GM19099 (cell line): ENCODE results near the gene NELFA.
A peak's percentile ranks its signal among the peaks of the same experiment; 100 is the strongest.

Experiments used
- POLR2A ChIP-seq: IDR thresholded peaks from 3 replicates; pipeline ENCODE4 v1.6.1; 2011; ENCODE audit warnings: low read depth; ENCODE audit not compliant: insufficient read length; ENCODE audit errors: extremely low read depth

The NELFA gene

DNA sequence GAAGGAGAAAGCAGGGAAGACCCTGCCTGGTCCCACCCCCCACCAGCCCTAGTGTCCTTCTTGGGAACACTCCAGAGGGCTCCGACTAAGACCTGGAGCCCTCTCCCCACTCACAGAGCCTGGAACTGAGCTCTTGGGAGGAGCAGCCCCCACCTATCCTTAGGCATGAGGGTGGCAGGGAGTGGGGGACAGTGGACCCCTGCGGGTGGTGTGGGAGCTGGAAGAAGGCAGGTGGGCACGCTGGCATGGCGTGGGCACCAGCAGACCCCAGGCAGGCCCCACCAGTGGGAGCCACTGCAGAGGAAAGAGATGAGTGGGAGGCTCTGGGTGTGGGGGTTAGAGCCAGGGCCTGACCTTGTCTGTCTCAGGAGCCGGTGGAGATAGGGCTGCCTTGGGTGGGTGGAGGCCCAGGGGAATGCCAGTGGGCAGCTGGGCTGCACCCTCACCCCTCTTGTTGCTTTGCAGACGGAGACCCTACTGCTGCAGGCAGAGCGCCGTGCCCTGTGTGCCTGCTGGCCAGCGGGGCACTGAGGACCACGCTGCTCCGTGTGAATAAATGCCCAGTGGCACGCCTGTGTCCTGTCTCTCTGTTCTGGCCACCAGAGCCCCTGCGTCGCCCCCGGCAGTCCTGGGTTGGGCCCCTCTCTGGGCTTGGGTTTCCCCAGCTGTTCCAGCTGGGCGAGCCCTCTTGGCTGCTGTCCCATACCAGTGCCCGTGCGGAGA is 34.8 kb upstream of the NELFA start:
- no peak for TF ChIP-seq POLR2A

DNA sequence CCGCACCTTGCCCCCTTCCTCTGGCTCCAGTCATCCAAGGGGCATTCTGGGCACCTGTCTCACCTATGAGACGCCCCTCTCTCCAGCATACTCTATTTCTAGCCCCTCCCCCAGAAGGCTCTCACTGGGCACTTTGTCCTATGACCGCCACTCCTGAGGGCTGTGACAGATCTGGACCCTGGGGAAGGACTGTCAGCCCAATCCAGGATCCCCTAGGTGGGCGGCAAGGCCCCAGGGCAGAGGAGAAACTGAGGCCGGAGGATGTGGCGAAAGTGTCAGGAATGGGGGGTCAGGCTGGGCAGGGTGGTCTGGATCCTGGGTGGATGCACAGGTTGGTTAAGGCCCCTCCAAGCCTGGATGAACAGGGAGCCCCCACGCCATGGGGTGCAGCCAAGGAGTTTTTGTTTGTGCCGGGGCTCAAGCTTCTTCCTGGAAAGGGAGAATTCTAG is 34.2 kb upstream of the NELFA start:
- no peak for TF ChIP-seq POLR2A

DNA sequence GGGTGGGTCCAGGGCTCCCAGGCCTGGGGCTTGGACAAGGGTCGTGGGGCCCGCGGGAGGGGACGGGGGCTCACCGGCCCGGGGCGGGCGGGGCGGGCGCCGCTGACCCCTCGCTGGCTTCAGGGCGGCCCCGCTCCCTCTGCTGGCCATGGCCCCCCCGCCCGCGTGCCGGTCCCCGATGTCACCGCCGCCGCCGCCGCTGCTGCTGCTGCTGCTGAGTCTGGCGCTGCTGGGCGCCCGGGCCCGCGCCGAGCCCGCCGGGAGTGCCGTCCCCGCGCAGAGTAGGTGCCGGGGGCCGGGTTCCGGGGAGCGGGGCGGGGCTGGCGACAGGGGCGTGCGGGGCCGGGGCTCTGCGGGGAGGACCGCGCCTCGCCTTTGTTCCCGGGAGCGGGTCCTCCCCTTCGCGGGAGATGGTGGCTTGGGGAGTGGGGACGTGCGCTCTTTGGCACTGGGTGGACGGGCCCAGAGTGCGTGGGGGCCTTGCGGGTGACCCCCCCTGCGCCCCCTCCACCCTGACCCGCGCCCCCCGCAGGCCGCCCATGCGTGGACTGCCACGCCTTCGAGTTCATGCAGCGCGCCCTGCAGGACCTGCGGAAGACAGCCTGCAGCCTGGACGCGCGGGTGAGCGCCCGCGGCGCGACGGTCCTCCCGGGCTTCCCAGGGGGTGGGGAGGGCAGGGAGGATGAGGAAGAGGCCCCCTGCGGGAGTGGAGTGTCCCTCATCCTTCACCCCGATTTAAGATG is 33.6 kb upstream of the NELFA start:
- no peak for TF ChIP-seq POLR2A

DNA sequence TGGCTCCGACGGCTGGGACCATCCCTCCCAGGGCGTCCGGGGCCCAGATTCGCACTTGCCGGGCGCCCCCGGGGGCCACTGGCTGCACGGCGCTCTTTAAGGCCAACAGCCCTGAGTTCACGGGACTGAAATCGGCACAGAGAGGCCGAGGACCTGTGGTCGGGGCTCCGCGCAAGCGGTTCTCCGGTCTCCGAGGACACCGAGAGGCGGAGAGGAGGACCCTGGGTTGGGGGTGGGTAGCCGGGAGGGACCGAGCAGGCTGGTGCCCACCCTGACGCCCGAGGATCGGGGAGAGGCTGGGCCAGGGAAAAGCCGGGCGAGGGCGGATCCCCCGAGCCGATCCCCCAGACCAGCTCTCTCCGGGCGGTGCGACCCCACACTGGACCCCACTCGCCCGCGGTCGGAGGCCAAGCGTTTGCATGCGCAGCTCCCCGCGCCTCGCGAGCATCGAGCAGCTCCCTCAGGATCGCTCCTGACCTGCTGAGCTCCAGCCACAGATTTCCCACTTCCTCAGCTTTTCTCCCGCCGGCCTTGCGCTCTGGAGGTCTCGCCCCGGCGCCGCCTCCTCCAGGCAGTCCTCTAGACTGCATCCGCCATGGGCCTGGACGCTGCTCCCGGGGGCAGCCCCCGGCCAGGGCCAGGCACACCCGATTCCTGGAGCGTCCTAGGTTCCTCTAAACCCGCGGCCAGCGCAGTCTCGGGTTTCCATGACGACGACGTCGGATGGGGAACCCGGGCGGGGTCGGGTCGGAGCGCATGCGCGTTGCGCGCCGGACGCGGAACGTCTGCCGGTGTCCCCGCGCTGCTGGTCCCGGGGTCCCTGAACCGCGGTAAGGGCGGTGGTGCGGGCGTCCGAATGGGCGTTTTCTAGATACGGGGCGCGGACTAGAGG is 32.7 kb upstream of the NELFA start:
- TF ChIP-seq POLR2A: peak; percentile 58

DNA sequence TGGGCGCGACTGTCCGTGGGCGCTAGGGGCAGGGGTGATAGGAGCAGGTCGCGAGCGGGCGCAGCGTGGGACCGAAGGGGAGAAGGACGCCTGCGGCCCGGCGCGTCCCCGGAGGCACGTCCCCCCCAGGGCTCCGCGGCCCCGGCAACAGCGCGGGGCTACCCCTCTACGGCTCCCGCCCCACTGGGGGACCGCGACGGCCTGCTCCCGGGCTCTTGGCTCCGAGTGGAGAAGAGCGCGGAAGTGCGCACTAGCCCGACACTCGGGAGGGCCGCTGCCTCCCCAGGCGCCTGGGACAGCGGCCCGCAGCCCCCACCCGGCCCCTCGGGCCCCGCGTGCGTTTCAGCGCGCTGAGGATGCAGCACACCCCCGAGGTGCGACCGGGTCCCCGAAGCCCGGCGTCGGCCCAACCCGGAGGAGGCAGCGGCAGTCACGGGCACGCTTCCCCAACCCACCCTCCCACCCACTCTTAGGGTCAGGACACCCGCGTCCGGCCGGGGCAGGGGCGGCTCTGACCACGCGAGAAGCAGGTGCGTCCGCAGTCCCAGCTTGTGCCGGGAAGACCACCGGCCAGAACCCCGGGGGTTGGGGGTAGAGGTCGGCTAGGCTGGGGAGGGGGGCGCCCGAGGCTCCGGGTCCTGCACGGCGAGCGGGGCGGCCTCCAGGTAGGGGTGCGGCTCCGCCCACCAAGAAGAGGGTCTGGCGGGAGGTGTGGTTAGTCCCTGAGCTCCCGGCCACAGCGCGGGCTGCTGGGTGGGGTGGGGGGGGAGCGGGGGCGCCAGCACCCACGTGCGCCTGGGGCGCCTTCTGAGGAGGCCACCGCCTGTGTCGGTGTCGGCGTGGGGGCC is 31.8 kb upstream of the NELFA start:
- no peak for TF ChIP-seq POLR2A

DNA sequence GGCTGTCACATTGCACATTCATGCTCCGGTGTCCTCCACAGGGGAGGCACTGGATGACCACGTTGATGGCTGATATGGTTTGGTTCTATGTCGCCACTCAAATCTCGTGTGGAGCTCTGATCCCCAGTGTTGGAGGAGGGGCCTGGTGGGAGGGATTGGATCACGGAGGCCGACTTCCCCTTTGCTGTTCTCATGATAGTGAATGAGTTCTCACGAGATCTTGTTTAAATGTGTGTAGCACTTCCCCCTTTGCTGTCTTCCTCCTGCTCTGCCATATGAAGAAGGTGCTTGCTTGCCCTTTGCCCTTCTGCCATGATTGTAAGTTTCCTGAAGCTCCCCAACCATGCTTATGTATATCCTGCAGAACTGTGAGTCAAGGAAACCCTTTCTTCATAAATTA is 28.1 kb upstream of the NELFA start:
- TF ChIP-seq POLR2A: no peak

DNA sequence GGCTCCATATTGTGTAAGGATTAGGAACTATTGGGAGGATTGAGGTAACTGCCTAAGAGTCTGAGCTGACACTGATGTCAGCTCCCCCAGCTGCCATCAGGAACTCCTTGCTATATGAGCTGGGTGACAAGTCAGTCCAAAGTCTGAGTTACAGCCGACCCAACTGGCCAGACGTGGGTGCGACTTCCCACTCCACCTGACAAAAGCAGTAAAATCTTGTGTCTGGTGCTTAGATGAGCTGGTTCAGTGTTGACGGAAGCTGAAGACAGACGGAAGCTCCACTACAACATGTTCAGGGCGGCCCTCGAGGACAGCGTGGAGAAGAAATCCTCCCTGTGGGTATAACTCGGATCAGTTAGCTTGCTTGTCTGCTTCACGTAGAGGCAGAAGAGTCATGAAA is 27.6 kb upstream of the NELFA start:
- no peak for TF ChIP-seq POLR2A

DNA sequence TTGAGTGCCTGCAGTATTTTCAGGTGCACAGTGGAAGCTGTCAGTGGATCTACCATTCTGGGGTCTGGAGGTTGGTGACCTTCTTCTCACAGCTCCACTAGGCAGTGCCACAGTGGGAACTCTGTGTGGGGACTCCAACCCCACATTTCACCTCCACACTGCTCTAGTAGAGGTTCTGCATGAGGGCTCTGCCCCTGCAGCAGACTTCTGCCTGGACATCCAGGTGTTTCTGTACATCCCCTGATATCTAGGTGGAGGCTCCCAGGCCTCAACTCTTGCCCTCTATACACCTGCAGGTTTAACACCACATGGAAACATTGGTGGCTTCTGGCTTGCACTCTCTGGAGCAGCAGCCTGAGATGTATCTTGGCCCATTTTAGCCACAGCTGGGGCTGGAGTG is 17.0 kb upstream of the NELFA start:
- TF ChIP-seq POLR2A: no peak

DNA sequence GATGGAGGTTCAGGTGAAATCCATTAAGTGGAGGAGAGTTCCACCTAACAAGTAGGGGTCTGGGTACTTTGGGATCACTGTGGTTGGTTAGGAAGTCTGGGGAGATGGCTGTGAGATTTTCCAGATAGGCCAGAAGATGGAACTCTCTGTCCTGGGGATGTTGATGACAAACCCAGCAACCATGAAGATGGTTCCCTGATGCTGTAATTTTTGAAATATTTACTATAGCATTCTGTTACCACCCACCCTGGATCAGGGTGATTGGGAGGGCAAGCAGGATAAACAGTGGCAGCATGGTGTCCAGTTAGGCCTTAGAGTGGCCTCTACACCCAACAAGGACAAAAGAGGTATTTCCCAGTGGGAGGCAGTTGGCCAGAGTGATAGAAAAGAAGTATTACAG is 15.9 kb upstream of the NELFA start:
- no peak for TF ChIP-seq POLR2A

DNA sequence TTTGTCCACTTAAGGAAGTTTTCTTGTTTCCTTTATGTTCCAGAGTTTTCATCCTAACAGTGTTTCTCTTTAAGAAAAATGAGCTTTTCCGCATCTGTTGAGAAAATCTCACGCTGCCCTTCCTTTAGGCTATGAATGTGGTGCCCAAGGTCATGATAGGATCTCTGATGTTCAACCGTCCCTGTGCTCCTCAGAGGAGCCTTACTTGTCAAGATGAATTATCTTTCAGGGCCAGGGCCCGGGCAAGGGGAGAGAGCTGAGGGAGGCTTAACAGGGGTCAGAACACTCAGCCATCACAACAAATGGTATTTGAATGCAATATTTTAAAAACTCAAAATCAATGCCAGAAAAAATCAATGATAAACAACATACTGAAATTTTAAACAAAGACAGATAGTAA is 6.2 kb upstream of the NELFA start:
- TF ChIP-seq POLR2A: no peak

DNA sequence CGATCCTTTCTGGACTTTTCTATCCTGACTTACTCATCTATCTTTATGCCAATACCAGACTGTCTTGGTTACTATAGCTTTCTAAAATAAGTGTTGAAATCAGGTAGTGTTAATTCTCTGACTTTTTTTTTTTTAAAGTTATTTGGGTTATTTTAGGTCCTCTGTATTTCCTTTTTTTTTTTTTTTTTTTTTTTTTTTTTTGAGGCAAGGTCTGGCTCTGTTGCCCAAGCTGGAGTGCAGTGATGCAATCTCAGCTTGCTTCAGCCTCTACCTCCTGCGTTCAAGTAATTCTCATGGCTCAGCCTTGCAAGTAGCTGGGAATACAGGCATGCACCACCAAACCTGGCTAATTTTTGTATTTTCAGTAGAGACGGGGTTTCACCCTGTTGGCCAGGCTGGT is 2.8 kb upstream of the NELFA start:
- no peak for TF ChIP-seq POLR2A

DNA sequence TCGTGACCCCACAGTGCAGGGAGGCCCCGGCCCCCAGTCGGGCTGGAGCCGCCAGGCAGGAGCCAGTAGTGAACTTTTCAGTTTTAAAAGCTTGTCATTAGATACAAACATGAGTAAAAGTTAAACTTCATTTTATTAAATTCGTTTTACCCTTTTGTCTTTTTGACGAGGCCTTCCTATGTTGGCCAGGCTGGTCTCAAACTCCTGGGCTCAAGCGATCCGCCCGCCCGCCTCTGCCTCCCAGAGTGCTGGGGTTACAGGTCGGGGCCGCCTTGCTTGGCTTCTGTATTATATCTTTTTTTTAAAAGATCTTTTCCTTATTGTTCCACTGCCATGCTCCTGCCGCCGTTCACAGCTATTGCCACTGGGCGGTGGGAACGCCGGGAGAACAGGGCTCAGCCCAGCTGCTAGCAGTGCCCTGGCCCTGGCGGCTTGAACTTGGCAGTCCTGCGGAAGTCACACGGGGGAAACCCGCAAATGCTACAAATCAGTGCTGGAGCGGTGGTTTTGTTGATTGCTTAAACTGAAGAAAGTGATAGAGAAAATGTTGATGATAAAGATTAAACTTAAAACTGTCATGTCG is 968 bp upstream of the NELFA start:
- no peak for TF ChIP-seq POLR2A

DNA sequence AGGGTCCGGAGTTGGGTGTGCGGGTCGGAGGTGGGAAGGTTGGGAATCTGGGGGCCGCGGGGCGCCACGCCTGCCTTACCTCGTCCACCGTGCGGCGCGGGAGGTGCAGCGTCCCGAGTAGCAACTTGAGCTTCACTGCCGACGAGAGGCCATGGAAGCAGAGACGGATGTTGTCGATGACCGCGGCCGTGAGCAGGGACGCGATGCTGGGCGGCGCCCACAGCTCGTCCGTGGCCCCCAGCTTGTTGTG is 178 bp downstream of the NELFA start:
- no peak for TF ChIP-seq POLR2A
